ENCODE results near the gene CTDNEP1.

Gene CTDNEP1

DNA sequence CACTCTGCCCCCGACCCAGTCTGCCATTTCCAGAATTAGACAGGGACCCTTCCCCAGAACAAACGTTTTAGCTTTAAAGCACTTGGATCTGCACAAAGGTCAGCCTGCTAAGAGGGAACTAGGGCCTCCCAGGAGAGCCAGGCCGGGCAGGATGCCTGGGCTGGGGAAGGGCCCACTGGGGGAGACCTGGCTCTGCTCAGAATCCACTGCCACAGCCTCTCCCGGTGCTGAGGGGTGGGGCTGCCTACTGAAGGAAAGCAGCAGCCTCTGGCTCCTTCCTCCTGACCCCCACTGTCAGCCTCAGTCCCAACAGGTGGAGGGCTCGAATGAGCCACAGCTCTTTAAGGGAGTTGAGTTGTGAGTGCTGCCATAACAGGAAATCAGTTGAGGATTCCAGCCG is 41.2 kb upstream of the CTDNEP1 start:
- Histone ChIP-seq H3K4me3 (ENCODE audit: insufficient read length, low read depth) (no peak overlapping the region), H3K36me3 (ENCODE audit: insufficient read depth, insufficient read length, low read length) (no peaks in the 10 kb centered on the region)

GRCh38 chr17:7292194-7292593 is 40.7 kb upstream of the CTDNEP1 start:
- Histone ChIP-seq H3K4me3 (ENCODE audit: insufficient read length, low read depth) (no peak overlapping the region), H3K9ac (ENCODE audit: insufficient read length, low read depth) (no peak overlapping the region), H3K27me3 (ENCODE audit: insufficient read depth, insufficient read length) (peaks cover 12% of the 10 kb centered on the region), H3K9me3 (ENCODE audit: insufficient read depth, low read length) (no peaks in the 10 kb centered on the region; the same call in 1 of the 2 replicates), H3K4me1 (ENCODE audit: insufficient read depth, insufficient read length) (peaks cover 9% of the 10 kb centered on the region), H3K36me3 (ENCODE audit: insufficient read depth, insufficient read length, low read length) (no peaks in the 10 kb centered on the region)
- no peak for TF ChIP-seq YY1 (IDR thresholded peaks at IDR 0.05; ENCODE audit: insufficient read depth, insufficient read length)
- TF ChIP-seq SUZ12 (IDR thresholded peaks at IDR 0.05; ENCODE audit: extremely low read depth, insufficient read depth, insufficient read length), result no peak
- TF ChIP-seq ZNF274 (IDR thresholded peaks at IDR 0.05; ENCODE audit: low read depth, low read length), result no peak
- no peak for DNase-seq (ENCODE audit: low read depth, low spot score)

More for the DNA sequence above, 41.2 kb upstream of the CTDNEP1 start:
- Histone ChIP-seq H3K9ac (ENCODE audit: insufficient read length, low read depth) (no peak overlapping the region), H3K4me1 (ENCODE audit: insufficient read depth, insufficient read length) (peaks cover 9% of the 10 kb centered on the region), H3K27me3 (ENCODE audit: insufficient read depth, insufficient read length) (peaks cover 12% of the 10 kb centered on the region), H3K9me3 (ENCODE audit: insufficient read depth, low read length) (no peaks in the 10 kb centered on the region; the same call in 1 of the 2 replicates)
- DNase-seq (ENCODE audit: low read depth, low spot score), result no peak
- no peak for TF ChIP-seq SUZ12 (IDR thresholded peaks at IDR 0.05; ENCODE audit: extremely low read depth, insufficient read depth, insufficient read length)
- TF ChIP-seq ZNF274 (IDR thresholded peaks at IDR 0.05; ENCODE audit: low read depth, low read length), result no peak
- TF ChIP-seq YY1 (IDR thresholded peaks at IDR 0.05; ENCODE audit: insufficient read depth, insufficient read length), result no peak

GRCh38 chr17:7290685-7291084 is 39.2 kb upstream of the CTDNEP1 start:
- H3K36me3 ChIP-seq (ENCODE audit: insufficient read depth, insufficient read length, low read length), result no peaks in the 10 kb centered on the region
- peaks cover 2% of the 10 kb centered on the region for H3K27me3 ChIP-seq (ENCODE audit: insufficient read depth, insufficient read length)

DNA sequence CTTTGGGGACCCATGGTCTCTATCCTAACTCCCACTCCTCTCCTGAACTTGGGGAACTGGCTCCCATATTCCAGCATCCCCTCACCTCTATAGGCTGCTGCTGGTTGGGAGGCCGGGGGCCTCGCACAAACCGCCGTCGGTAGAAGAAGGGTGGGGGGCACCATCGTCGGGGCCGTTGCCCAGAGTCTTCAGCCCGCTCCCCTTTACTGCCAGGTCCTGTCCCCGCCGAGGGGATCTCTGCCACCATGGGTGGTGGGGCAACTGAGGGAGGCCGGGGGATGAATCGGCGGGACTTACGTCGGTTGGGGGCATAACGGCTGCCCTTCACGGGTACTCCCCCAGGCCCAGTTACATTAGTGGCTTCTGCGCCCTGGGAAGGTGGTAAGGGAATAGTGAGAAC is 38.6 kb upstream of the CTDNEP1 start:
- DNase-seq (ENCODE audit: low read depth, low spot score), result no peak
- Histone ChIP-seq H3K9ac (ENCODE audit: insufficient read length, low read depth) (no peak overlapping the region), H3K9me3 (ENCODE audit: insufficient read depth, low read length) (no peaks in the 10 kb centered on the region), H3K27me3 (ENCODE audit: insufficient read depth, insufficient read length) (no peaks in the 10 kb centered on the region), H3K4me3 (ENCODE audit: insufficient read length, low read depth) (no peak overlapping the region), H3K4me1 (ENCODE audit: insufficient read depth, insufficient read length) (peaks cover 9% of the 10 kb centered on the region), H3K36me3 (ENCODE audit: insufficient read depth, insufficient read length, low read length) (no peaks in the 10 kb centered on the region)
- no peak for TF ChIP-seq SUZ12 (IDR thresholded peaks at IDR 0.05; ENCODE audit: extremely low read depth, insufficient read depth, insufficient read length)
- TF ChIP-seq YY1 (IDR thresholded peaks at IDR 0.05; ENCODE audit: insufficient read depth, insufficient read length), result no peak
- TF ChIP-seq ZNF274 (IDR thresholded peaks at IDR 0.05; ENCODE audit: low read depth, low read length), result no peak

More at GRCh38 chr17:7290685-7291084, 39.2 kb upstream of the CTDNEP1 start:
- TF ChIP-seq SUZ12 (IDR thresholded peaks at IDR 0.05; ENCODE audit: extremely low read depth, insufficient read depth, insufficient read length) (no peak), ZNF274 (IDR thresholded peaks at IDR 0.05; ENCODE audit: low read depth, low read length) (no peak), YY1 (IDR thresholded peaks at IDR 0.05; ENCODE audit: insufficient read depth, insufficient read length) (no peak)
- no peak overlapping the region for H3K4me3 ChIP-seq (ENCODE audit: insufficient read length, low read depth)
- no peak overlapping the region for H3K9ac ChIP-seq (ENCODE audit: insufficient read length, low read depth)
- H3K4me1 ChIP-seq (ENCODE audit: insufficient read depth, insufficient read length), result peaks cover 9% of the 10 kb centered on the region
- no peaks in the 10 kb centered on the region; the same call in 1 of the 2 replicates for H3K9me3 ChIP-seq (ENCODE audit: insufficient read depth, low read length)
- DNase-seq (ENCODE audit: low read depth, low spot score), result no peak

DNA sequence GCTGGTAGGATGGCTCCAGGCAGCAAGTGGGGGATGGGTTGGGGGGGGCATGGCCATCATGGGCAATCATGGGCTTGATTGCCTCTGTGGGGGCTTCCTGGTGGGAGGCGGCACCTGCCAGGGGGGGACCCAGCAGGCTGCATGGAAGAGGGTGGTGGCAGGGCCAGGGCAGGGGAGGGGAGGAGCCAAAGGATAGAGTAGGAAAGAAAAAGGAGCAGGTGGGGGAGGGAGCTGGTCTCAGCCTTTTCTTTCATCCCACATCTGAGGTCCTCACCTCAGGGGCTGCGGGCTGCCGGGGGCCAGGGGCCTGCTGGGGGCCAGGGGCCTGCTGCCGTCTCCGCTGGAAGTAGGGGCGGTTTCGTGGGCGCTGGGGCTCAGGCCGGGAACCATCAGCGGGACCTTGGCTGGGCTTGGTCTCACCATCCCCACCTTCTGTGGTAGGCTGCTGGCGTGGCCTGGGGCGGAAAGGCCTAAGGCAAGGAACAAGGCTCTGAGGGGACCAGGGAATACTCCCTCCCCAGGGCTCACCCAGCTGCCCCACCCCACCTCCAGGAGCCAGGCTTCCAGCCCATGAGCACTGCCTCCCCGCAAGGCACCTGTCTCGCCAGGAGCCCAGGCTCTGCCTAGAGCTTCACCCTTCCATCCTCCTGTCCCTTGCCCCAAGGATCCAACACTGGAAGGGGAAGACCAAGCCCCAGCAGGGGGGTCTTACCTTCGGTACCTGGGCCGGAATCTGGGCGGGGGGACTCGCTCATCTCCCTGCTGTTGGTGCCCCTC is 37.9 kb upstream of the CTDNEP1 start:
- no peaks in the 10 kb centered on the region for H3K36me3 ChIP-seq (ENCODE audit: insufficient read depth, insufficient read length, low read length)
- H3K4me3 ChIP-seq (ENCODE audit: insufficient read length, low read depth), result no peak overlapping the region
- DNase-seq (ENCODE audit: low read depth, low spot score), result no peak
- no peaks in the 10 kb centered on the region for H3K9me3 ChIP-seq (ENCODE audit: insufficient read depth, low read length)
- H3K9ac ChIP-seq (ENCODE audit: insufficient read length, low read depth), result no peak overlapping the region
- no peak for TF ChIP-seq SUZ12 (IDR thresholded peaks at IDR 0.05; ENCODE audit: extremely low read depth, insufficient read depth, insufficient read length)
- TF ChIP-seq YY1 (IDR thresholded peaks at IDR 0.05; ENCODE audit: insufficient read depth, insufficient read length), result no peak
- TF ChIP-seq ZNF274 (IDR thresholded peaks at IDR 0.05; ENCODE audit: low read depth, low read length), result no peak
- H3K27me3 ChIP-seq (ENCODE audit: insufficient read depth, insufficient read length), result no peaks in the 10 kb centered on the region
- H3K4me1 ChIP-seq (ENCODE audit: insufficient read depth, insufficient read length), result peaks cover 9% of the 10 kb centered on the region

- no peaks in the 10 kb centered on the region for H3K9me3 ChIP-seq (ENCODE audit: insufficient read depth, low read length)
- H3K4me3 ChIP-seq (ENCODE audit: insufficient read length, low read depth), result no peak overlapping the region
- H3K4me1 ChIP-seq (ENCODE audit: insufficient read depth, insufficient read length), result no peaks in the 10 kb centered on the region
- no peak overlapping the region for H3K9ac ChIP-seq (ENCODE audit: insufficient read length, low read depth)
- no peak for DNase-seq (ENCODE audit: low read depth, low spot score)
- no peak for TF ChIP-seq ZNF274 (IDR thresholded peaks at IDR 0.05; ENCODE audit: low read depth, low read length)
- TF ChIP-seq SUZ12 (IDR thresholded peaks at IDR 0.05; ENCODE audit: extremely low read depth, insufficient read depth, insufficient read length), result no peak
- no peak for TF ChIP-seq YY1 (IDR thresholded peaks at IDR 0.05; ENCODE audit: insufficient read depth, insufficient read length)
- H3K27me3 ChIP-seq (ENCODE audit: insufficient read depth, insufficient read length), result peaks cover 14% of the 10 kb centered on the region
- no peaks in the 10 kb centered on the region for H3K36me3 ChIP-seq (ENCODE audit: insufficient read depth, insufficient read length, low read length)
Observed at GRCh38 chr17:7285679-7286078, 34.1 kb upstream of the CTDNEP1 start.

- TF ChIP-seq SUZ12 (IDR thresholded peaks at IDR 0.05; ENCODE audit: extremely low read depth, insufficient read depth, insufficient read length) (no peak), YY1 (IDR thresholded peaks at IDR 0.05; ENCODE audit: insufficient read depth, insufficient read length) (no peak), ZNF274 (IDR thresholded peaks at IDR 0.05; ENCODE audit: low read depth, low read length) (no peak)
- Histone ChIP-seq H3K4me3 (ENCODE audit: insufficient read length, low read depth) (no peak overlapping the region), H3K36me3 (ENCODE audit: insufficient read depth, insufficient read length, low read length) (no peaks in the 10 kb centered on the region), H3K27me3 (ENCODE audit: insufficient read depth, insufficient read length) (peaks cover 14% of the 10 kb centered on the region), H3K4me1 (ENCODE audit: insufficient read depth, insufficient read length) (no peaks in the 10 kb centered on the region), H3K9me3 (ENCODE audit: insufficient read depth, low read length) (no peaks in the 10 kb centered on the region), H3K9ac (ENCODE audit: insufficient read length, low read depth) (no peak overlapping the region)
- no peak for DNase-seq (ENCODE audit: low read depth, low spot score)
Observed at GRCh38 chr17:7284911-7285310, 33.4 kb upstream of the CTDNEP1 start.
